ENCODE results near the gene VDAC2.
A peak's percentile ranks its signal among the peaks of the same experiment; 100 is the strongest.
"Not testable (repeated sequence)": the region's sequence is repeated elsewhere in the genome, so short reads cannot be mapped to it uniquely, and the experiment has no call there.

The VDAC2 gene

DNA sequence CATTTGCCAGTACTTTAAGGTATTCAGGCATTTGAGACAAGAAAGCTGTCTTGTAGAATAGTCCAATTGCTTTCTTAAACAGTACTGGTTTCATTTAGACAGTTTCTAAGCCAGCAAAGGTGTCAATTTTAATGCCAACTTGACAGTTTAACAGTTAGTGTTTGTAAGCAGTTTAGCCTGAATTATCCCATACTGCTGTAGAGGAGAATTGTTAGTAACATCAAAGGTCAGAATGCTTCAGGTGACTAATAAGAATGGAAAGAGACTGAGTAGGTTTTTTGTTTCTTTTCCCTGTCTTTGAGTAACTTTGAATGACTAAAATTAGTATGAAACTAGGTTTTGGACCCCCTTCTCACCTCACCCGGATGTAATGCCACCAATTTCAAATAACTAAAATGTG lies 29.5 kb upstream of the VDAC2 start:
- no peaks in the 10 kb centered on the region for H3K4me1 ChIP-seq (ENCODE audit: control insufficient read depth, insufficient read depth, low read length, poor library complexity, severe bottlenecking)
- no peak overlapping the region for H3K4me3 ChIP-seq (ENCODE audit: insufficient read depth, low read depth, low read length, poor library complexity, severe bottlenecking)
- no peaks in the 10 kb centered on the region for H3K9me3 ChIP-seq (ENCODE audit: control insufficient read depth, low read length)
- no peak for DNase-seq
- peaks cover 4% of the 10 kb centered on the region for H3K36me3 ChIP-seq (ENCODE audit: control insufficient read depth, insufficient read depth, low read length)
- no peak overlapping the region for H3K27ac ChIP-seq (ENCODE audit: insufficient read depth, low read length, poor library complexity, severe bottlenecking)
- no peaks in the 10 kb centered on the region for H3K27me3 ChIP-seq (replicated peaks; ENCODE audit: control insufficient read depth, insufficient read depth, low read length, poor library complexity, severe bottlenecking)

DNA sequence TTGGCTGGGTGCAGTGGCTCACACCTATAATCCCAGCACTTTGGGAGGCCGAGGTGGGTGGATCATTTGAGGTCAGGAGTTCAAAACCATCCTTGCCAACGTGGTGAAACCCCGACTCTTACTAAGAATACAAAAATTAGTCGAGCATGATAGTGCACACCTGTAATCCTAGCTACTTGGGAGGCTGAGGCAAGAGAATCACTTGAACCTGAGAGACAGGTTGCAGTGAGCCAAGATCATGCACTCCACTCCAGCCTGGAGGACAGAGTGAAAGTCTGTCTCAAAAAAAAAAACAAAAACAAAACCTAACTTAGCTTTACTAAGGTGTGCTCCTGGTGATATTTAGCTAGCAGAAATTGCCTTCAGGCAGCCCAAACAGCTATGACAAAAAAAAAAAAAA lies 24.3 kb upstream of the VDAC2 start:
- DNase-seq: no peak
- Histone ChIP-seq H3K4me1 (ENCODE audit: control insufficient read depth, insufficient read depth, low read length, poor library complexity, severe bottlenecking) (peaks cover 4% of the 10 kb centered on the region), H3K27me3 (replicated peaks; ENCODE audit: control insufficient read depth, insufficient read depth, low read length, poor library complexity, severe bottlenecking) (no peaks in the 10 kb centered on the region), H3K27ac (ENCODE audit: insufficient read depth, low read length, poor library complexity, severe bottlenecking) (no peak overlapping the region), H3K9me3 (ENCODE audit: control insufficient read depth, low read length) (no peaks in the 10 kb centered on the region), H3K4me3 (ENCODE audit: insufficient read depth, low read depth, low read length, poor library complexity, severe bottlenecking) (no peak overlapping the region), H3K36me3 (ENCODE audit: control insufficient read depth, insufficient read depth, low read length) (no peaks in the 10 kb centered on the region)

DNA sequence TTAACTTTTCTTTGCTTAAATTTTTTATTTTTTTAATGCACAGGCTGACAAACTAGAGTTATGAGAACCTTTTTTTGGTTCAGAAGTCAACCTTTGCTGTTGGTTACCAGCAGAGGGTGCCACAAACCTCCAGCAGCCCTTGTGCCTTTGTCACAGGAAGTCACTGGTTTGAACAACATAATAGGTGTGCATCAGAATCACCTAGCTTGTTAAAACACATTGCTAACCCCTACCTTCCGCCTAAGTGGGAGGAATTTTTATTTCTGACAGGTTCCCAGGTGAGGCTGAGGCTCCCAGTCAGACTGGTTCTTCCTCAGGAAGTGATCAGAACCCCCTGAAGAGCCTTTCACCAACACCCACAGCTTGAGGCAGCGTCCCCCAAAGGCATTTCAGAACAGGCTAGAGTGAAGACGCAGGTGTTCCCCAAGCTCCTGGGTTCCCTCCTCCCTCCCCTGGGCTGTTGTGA lies 22.6 kb upstream of the VDAC2 start:
- H3K4me3 ChIP-seq (ENCODE audit: insufficient read depth, low read depth, low read length, poor library complexity, severe bottlenecking): no peak overlapping the region
- no peaks in the 10 kb centered on the region for H3K27me3 ChIP-seq (replicated peaks; ENCODE audit: control insufficient read depth, insufficient read depth, low read length, poor library complexity, severe bottlenecking)
- H3K27ac ChIP-seq (ENCODE audit: insufficient read depth, low read length, poor library complexity, severe bottlenecking): no peak overlapping the region
- peaks cover 4% of the 10 kb centered on the region for H3K4me1 ChIP-seq (ENCODE audit: control insufficient read depth, insufficient read depth, low read length, poor library complexity, severe bottlenecking)
- no peaks in the 10 kb centered on the region for H3K9me3 ChIP-seq (ENCODE audit: control insufficient read depth, low read length)
- peak; percentile 45 to 57 (median 53) for DNase-seq
- no peaks in the 10 kb centered on the region for H3K36me3 ChIP-seq (ENCODE audit: control insufficient read depth, insufficient read depth, low read length)

DNA sequence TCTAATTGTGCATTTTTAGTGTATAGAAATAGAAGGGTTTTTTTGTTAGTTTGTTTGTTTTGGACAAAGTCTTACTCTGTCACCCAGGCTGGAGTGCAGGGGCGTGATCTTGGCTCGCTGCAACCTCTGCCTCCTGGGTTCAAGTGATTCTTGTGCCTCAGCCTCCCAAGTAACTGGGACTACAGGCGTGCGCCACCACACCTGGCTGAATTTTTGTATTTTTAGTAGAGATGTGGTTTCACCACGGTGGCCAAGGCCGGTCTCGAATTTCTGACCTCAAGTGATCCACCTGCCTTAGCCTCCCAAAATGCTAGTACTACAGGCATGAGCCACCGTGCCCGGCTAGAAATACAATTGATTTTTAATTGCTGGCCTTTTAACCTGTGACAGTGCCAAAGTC lies 22.1 kb upstream of the VDAC2 start:
- H3K4me1 ChIP-seq (ENCODE audit: control insufficient read depth, insufficient read depth, low read length, poor library complexity, severe bottlenecking); H3K27ac ChIP-seq (ENCODE audit: insufficient read depth, low read length, poor library complexity, severe bottlenecking); H3K9me3 ChIP-seq (ENCODE audit: control insufficient read depth, low read length); H3K4me3 ChIP-seq (ENCODE audit: insufficient read depth, low read depth, low read length, poor library complexity, severe bottlenecking); DNase-seq; H3K27me3 ChIP-seq (replicated peaks; ENCODE audit: control insufficient read depth, insufficient read depth, low read length, poor library complexity, severe bottlenecking); H3K36me3 ChIP-seq (ENCODE audit: control insufficient read depth, insufficient read depth, low read length): not testable (repeated sequence)

DNA sequence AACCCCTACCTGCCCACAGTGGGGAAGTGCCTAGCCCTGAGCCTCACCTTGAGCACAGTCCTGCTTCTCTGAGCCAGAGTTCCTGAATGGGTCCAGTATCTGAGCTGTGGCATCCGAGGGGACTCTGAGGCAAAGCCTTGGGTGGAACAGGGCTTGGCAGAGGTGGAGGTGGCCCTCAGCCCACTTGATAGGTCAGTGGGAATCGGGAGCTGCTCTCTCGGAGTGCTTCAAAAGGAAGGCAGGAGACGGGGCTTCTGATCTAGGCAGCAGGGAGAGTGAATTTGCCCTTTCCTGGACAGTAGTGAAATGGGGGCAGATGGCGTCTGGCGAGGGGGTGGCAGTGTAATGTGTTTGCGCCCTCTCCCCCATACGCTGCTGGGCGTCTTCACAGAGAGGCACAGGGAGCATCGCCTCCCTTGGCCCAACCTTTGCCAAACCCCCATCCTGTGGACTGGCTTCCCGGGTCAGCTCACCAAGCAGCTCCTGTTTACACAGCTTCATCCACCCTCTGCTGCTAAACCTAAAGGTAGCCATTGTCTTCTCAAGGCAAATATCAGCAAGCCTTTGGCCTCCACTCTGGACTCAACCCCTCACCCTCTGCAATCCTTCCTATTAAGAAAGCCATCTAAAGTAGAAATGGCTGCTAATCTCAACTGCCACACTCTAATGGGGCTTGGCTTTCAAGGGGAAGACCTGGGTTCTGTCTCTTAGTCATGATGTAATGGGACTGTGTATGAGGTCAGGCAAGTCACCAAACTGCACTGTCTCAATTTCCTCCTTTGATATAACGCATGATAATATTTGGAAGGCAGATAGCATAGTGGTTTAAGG lies 21.1 kb upstream of the VDAC2 start:
- Histone ChIP-seq H3K4me3 (ENCODE audit: insufficient read depth, low read depth, low read length, poor library complexity, severe bottlenecking) (no peak overlapping the region), H3K36me3 (ENCODE audit: control insufficient read depth, insufficient read depth, low read length) (no peaks in the 10 kb centered on the region), H3K4me1 (ENCODE audit: control insufficient read depth, insufficient read depth, low read length, poor library complexity, severe bottlenecking) (peaks cover 4% of the 10 kb centered on the region), H3K27me3 (replicated peaks; ENCODE audit: control insufficient read depth, insufficient read depth, low read length, poor library complexity, severe bottlenecking) (no peaks in the 10 kb centered on the region), H3K27ac (ENCODE audit: insufficient read depth, low read length, poor library complexity, severe bottlenecking) (no peak overlapping the region), H3K9me3 (ENCODE audit: control insufficient read depth, low read length) (no peaks in the 10 kb centered on the region)
- DNase-seq: no peak

DNA sequence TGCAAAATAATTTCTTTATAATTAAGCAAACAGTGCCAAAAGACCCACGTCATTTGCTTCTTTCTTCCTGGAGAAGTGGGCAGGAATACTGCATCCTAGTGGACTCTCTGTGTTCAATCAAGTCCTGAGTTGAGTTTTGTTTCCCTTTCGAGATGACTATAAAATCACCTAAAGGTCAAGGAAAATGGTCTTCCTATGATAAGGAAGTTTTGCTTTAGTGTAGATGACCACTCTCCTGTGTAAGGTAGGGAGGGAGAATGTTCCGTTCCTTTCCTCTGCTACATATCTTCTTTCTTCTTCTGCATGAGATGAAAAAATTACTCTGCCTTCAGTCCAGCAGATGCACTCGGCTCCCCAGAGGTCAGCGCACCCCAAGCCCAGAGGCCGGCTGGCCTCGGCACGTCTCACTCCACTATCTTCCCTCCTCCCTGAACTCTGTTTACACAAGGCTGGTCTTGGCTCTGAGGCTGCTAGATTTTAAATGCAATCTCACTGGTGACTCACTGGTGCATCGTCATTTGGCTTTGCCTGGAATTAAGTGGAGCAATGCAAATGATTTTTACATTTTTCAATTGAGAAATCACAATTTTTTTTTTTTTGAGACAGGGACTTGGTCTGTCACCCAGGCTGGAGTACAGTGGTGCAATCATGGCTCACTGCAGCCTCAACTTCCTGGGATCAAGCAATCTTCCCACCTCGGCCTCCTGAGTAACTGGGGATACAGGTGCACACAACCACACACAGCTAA lies 18.6 kb upstream of the VDAC2 start:
- Histone ChIP-seq H3K27me3 (replicated peaks; ENCODE audit: control insufficient read depth, insufficient read depth, low read length, poor library complexity, severe bottlenecking) (no peaks in the 10 kb centered on the region), H3K4me1 (ENCODE audit: control insufficient read depth, insufficient read depth, low read length, poor library complexity, severe bottlenecking) (peaks cover 4% of the 10 kb centered on the region), H3K36me3 (ENCODE audit: control insufficient read depth, insufficient read depth, low read length) (no peaks in the 10 kb centered on the region), H3K9me3 (ENCODE audit: control insufficient read depth, low read length) (no peaks in the 10 kb centered on the region), H3K4me3 (ENCODE audit: insufficient read depth, low read depth, low read length, poor library complexity, severe bottlenecking) (no peak overlapping the region), H3K27ac (ENCODE audit: insufficient read depth, low read length, poor library complexity, severe bottlenecking) (no peak overlapping the region)
- no peak for DNase-seq

- not testable (repeated sequence) for H3K36me3 ChIP-seq (ENCODE audit: control insufficient read depth, insufficient read depth, low read length); H3K4me3 ChIP-seq (ENCODE audit: insufficient read depth, low read depth, low read length, poor library complexity, severe bottlenecking); H3K27me3 ChIP-seq (replicated peaks; ENCODE audit: control insufficient read depth, insufficient read depth, low read length, poor library complexity, severe bottlenecking); DNase-seq; H3K4me1 ChIP-seq (ENCODE audit: control insufficient read depth, insufficient read depth, low read length, poor library complexity, severe bottlenecking); H3K9me3 ChIP-seq (ENCODE audit: control insufficient read depth, low read length); H3K27ac ChIP-seq (ENCODE audit: insufficient read depth, low read length, poor library complexity, severe bottlenecking)
Observed at GRCh38 chr10:75194625-75195024, 16.0 kb upstream of the VDAC2 start.

GRCh38 chr10:75195035-75195763 lies 15.4 kb upstream of the VDAC2 start:
- DNase-seq: no peak

DNA sequence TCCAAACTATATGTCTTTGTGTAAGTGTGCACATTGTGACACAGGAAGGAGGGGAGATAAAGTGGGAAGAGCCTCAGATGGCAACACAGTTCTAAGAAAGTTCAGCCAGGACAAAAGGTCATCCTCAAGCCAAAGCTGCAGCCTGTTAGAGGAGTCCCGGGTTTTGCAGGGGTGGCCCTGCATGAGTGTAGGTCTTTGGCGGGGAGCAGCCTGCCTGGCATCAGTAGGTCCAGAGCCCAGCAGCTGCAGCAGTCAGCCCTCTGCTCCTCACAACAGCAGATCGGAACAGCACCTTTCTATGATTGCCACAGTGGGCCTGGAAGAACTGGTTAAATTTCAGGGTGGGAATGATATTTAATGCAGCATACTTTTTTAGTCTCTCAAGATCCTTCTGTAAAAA lies 13.5 kb upstream of the VDAC2 start:
- DNase-seq: no peak
- Histone ChIP-seq H3K4me1 (ENCODE audit: control insufficient read depth, insufficient read depth, low read length, poor library complexity, severe bottlenecking) (no peaks in the 10 kb centered on the region), H3K4me3 (ENCODE audit: insufficient read depth, low read depth, low read length, poor library complexity, severe bottlenecking) (no peak overlapping the region), H3K27me3 (replicated peaks; ENCODE audit: control insufficient read depth, insufficient read depth, low read length, poor library complexity, severe bottlenecking) (no peaks in the 10 kb centered on the region), H3K9me3 (ENCODE audit: control insufficient read depth, low read length) (no peaks in the 10 kb centered on the region), H3K27ac (ENCODE audit: insufficient read depth, low read length, poor library complexity, severe bottlenecking) (no peak overlapping the region), H3K36me3 (ENCODE audit: control insufficient read depth, insufficient read depth, low read length) (no peaks in the 10 kb centered on the region)

More at GRCh38 chr10:75195035-75195763, 15.4 kb upstream of the VDAC2 start:
- Histone ChIP-seq H3K27ac (ENCODE audit: insufficient read depth, low read length, poor library complexity, severe bottlenecking) (no peak overlapping the region), H3K4me1 (ENCODE audit: control insufficient read depth, insufficient read depth, low read length, poor library complexity, severe bottlenecking) (no peaks in the 10 kb centered on the region), H3K9me3 (ENCODE audit: control insufficient read depth, low read length) (no peaks in the 10 kb centered on the region), H3K4me3 (ENCODE audit: insufficient read depth, low read depth, low read length, poor library complexity, severe bottlenecking) (no peak overlapping the region), H3K36me3 (ENCODE audit: control insufficient read depth, insufficient read depth, low read length) (no peaks in the 10 kb centered on the region), H3K27me3 (replicated peaks; ENCODE audit: control insufficient read depth, insufficient read depth, low read length, poor library complexity, severe bottlenecking) (no peaks in the 10 kb centered on the region)

DNA sequence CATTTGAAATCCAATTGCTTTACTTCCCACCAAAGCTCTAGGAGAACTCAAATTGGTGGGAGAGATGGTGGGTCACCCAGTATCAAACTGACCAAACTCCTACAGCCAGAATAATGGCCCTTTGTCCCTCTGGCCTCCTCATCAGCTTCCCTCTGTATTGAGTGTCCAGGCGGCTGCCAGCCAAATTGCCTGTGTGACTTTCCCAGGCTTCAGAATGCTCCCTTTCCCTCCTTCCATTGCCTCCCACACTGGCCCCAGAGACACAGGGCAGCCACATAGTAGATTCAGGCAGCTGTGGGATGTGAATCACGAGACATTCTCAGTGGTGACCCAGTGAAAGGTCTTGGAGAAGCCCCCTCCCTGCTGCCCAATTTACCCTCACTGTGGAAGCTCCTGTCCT lies 12.7 kb upstream of the VDAC2 start:
- DNase-seq: no peak
- no peak overlapping the region for H3K4me3 ChIP-seq (ENCODE audit: insufficient read depth, low read depth, low read length, poor library complexity, severe bottlenecking)
- H3K27me3 ChIP-seq (replicated peaks; ENCODE audit: control insufficient read depth, insufficient read depth, low read length, poor library complexity, severe bottlenecking): no peaks in the 10 kb centered on the region
- no peaks in the 10 kb centered on the region for H3K36me3 ChIP-seq (ENCODE audit: control insufficient read depth, insufficient read depth, low read length)
- H3K4me1 ChIP-seq (ENCODE audit: control insufficient read depth, insufficient read depth, low read length, poor library complexity, severe bottlenecking): no peaks in the 10 kb centered on the region
- no peaks in the 10 kb centered on the region for H3K9me3 ChIP-seq (ENCODE audit: control insufficient read depth, low read length)
- no peak overlapping the region for H3K27ac ChIP-seq (ENCODE audit: insufficient read depth, low read length, poor library complexity, severe bottlenecking)
